Keratinocyte (primary cell): ENCODE measurements around the gene CKAP2L. TPM values are rescaled to one million over a fixed set of nuclear protein-coding genes. Genes with fewer than 3 reads are reported as not detected.

Experiments
- DNase-seq: peaks from one replicate; pipeline ENCODE4 v3.0.0-alpha.2; 2011; ENCODE audit warnings: low read depth, missing footprints, low spot score
- FAIRE-seq: peaks from 2 replicates; lab custom pipeline; 2011; peaks lifted over from hg19 to GRCh38; lab: Jason Lieb, UNC
- H2AFZ ChIP-seq: 2 replicates; pipeline ENCODE4 v1.6.0; 2012; ENCODE audit warnings: low read length, control low read depth, inconsistent platforms; ENCODE audit not compliant: control insufficient read depth
- H3K27ac ChIP-seq: 2 replicates; pipeline ENCODE4 v1.5.1; 2011; ENCODE audit warnings: low read length; ENCODE audit not compliant: control insufficient read depth, insufficient read depth
- H3K27me3 ChIP-seq: 3 replicates; pipeline ENCODE4 v1.6.0; 2011; ENCODE audit warnings: low read length; ENCODE audit not compliant: control insufficient read depth, insufficient read depth; ENCODE audit errors: extremely low read depth
- H3K36me3 ChIP-seq, 2 experiments: 2 replicates in 1 of 2; 3 replicates in 1 of 2; pipeline ENCODE4 v1.5.1; 2011; ENCODE audit warnings: low read length in 2 of 2, mild to moderate bottlenecking in 1 of 2; ENCODE audit not compliant: control insufficient read depth in 2 of 2, insufficient read depth in 2 of 2; ENCODE audit errors: extremely low read depth in 1 of 2
- H3K4me1 ChIP-seq: 3 replicates; pipeline ENCODE4 v1.5.1; 2011; ENCODE audit warnings: low read length; ENCODE audit not compliant: control insufficient read depth, insufficient read depth; ENCODE audit errors: extremely low read depth
- H3K4me2 ChIP-seq: 3 replicates; pipeline ENCODE4 v1.6.0; 2011; ENCODE audit warnings: low read depth, low read length; ENCODE audit not compliant: control insufficient read depth, insufficient read depth; ENCODE audit errors: extremely low read depth
- H3K4me3 ChIP-seq, 3 experiments: fragments of 200-600 bp in 1 of 3; sonication (generic) in 1 of 3; 2 replicates in 2 of 3; 3 replicates in 1 of 3; pipeline ENCODE4 v1.5.1; 2011 to 2016; ENCODE audit warnings: low read length in 3 of 3, mild to moderate bottlenecking in 3 of 3, control low read depth in 2 of 3, inconsistent platforms in 1 of 3, low read depth in 1 of 3, mixed read lengths in 1 of 3, mixed run types in 1 of 3, moderate library complexity in 1 of 3; ENCODE audit not compliant: control insufficient read depth in 2 of 3, insufficient read depth in 2 of 3; ENCODE audit errors: extremely low read depth in 1 of 3
- H3K79me2 ChIP-seq: 2 replicates; pipeline ENCODE4 v1.6.0; 2012; ENCODE audit warnings: low read length; ENCODE audit not compliant: control insufficient read depth, insufficient read depth
- H3K9ac ChIP-seq: 3 replicates; pipeline ENCODE4 v1.6.0; 2011; ENCODE audit warnings: low read length; ENCODE audit not compliant: control insufficient read depth, insufficient read depth; ENCODE audit errors: extremely low read depth
- H3K9me1 ChIP-seq: 3 replicates; pipeline ENCODE4 v1.6.0; 2011; ENCODE audit warnings: low read length; ENCODE audit not compliant: control insufficient read depth, insufficient read depth; ENCODE audit errors: extremely low read depth
- H3K9me3 ChIP-seq: 2 replicates; pipeline ENCODE4 v1.5.1; 2012; ENCODE audit warnings: low read depth, low read length; ENCODE audit not compliant: control insufficient read depth
- H4K20me1 ChIP-seq: 3 replicates; pipeline ENCODE4 v1.6.0; 2011; ENCODE audit warnings: low read length; ENCODE audit not compliant: control insufficient read depth, insufficient read depth; ENCODE audit errors: extremely low read depth
- EZH2 ChIP-seq: IDR thresholded peaks from one replicate; pipeline ENCODE4 v1.6.1; 2012; ENCODE audit warnings: inconsistent platforms, mild to moderate bottlenecking, low read length, moderate library complexity
- dilution Hi-C: fragments of 300-500 bp; cut with MboI; formaldehyde crosslinking; loops from one replicate; pipeline ENCODE4 v1.7.0; 2020; ENCODE audit warnings: low sequenced_read_pairs; ENCODE audit not compliant: extremely low pct_ligation_motif_present
- polyA plus RNA-seq, 5 experiments: library from polyadenylated mRNA; depleted of rRNA in 3 of 5; stranded (reverse) in 3 of 5; stranded (forward) in 1 of 5; unstranded in 1 of 5; fragments of >200 nt; gene quantifications; 1 replicate in 1 of 5; 2 replicates in 3 of 5; 3 replicates in 1 of 5; pipeline versions ENCODE4 v1.2.1 to v1.2.3, GENCODE V29; 2011 to 2012; ENCODE audit warnings: missing spikeins in 2 of 5, low read depth in 1 of 5, low replicate concordance in 1 of 5
- TF ChIP-seq, protein P1 (sequence below), 3 experiments: IDR thresholded peaks in 1 of 3; conservative IDR thresholded peaks in 1 of 3; optimal IDR thresholded peaks in 1 of 3; 2 replicates in 2 of 3; 3 replicates in 1 of 3; pipeline versions ENCODE3 to v1.5.1; 2011; ENCODE audit warnings: low read length in 3 of 3, mild to moderate bottlenecking in 3 of 3, moderate library complexity in 2 of 3, control low read depth in 1 of 3, inconsistent platforms in 1 of 3; ENCODE audit not compliant: insufficient read depth in 2 of 3; ENCODE audit errors: extremely low read depth in 1 of 3

The CKAP2L gene
- polyA plus RNA-seq, 1 donor (not counting 4 experiments of a cell fraction or from before 2014, with no cell fraction given): 10.9 TPM

DNA sequence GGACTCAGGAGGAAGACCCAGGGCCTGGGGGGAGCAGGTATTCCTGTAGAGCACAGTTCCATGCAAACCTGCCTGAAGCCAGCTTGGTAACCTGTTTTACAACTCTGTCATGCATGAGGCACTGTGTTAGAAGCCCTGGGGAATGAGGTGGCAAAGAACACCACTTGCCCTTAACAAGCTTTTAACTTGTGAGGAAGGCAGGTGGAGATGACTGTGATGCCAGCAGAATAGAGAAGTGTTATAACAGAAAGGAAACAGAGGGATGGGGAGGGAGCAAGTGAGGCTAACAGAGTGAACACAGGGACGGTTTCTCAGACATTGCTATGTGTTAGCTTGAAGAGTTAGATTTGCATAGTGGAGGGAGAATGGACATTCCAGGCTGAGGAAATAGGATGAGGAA lies 31.4 kb upstream of the CKAP2L start:
- no peak for TF ChIP-seq EZH2
- TF ChIP-seq, protein P1, sequence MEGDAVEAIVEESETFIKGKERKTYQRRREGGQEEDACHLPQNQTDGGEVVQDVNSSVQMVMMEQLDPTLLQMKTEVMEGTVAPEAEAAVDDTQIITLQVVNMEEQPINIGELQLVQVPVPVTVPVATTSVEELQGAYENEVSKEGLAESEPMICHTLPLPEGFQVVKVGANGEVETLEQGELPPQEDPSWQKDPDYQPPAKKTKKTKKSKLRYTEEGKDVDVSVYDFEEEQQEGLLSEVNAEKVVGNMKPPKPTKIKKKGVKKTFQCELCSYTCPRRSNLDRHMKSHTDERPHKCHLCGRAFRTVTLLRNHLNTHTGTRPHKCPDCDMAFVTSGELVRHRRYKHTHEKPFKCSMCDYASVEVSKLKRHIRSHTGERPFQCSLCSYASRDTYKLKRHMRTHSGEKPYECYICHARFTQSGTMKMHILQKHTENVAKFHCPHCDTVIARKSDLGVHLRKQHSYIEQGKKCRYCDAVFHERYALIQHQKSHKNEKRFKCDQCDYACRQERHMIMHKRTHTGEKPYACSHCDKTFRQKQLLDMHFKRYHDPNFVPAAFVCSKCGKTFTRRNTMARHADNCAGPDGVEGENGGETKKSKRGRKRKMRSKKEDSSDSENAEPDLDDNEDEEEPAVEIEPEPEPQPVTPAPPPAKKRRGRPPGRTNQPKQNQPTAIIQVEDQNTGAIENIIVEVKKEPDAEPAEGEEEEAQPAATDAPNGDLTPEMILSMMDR (optimal IDR thresholded peaks at IDR 0.05 in 1 of 3, IDR thresholded peaks at IDR 0.05 in 1 of 3, conservative IDR thresholded peaks at IDR 0.05 in 1 of 3; ENCODE audit: extremely low read depth in 1 of 3, insufficient read depth in 2 of 3, low read length in 3 of 3): peak in 1 of 3 experiments; percentile 10
- Histone ChIP-seq H3K4me3 (no peak overlapping the region), H3K27ac (peak overlapping the region; percentile 97), H3K27me3 (no peaks in the 10 kb centered on the region), H2AFZ (no peak overlapping the region), H3K36me3 (no peaks in the 10 kb centered on the region), H3K9ac (peak overlapping the region; percentile 74), H3K9me3 (no peaks in the 10 kb centered on the region), H3K4me1 (peaks cover 47% of the 10 kb centered on the region), H4K20me1 (no peaks in the 10 kb centered on the region), H3K4me2 (peak overlapping the region; percentile 74), H3K9me1 (no peaks in the 10 kb centered on the region), H3K79me2 (no peaks in the 10 kb centered on the region)
- FAIRE-seq (peak; percentile 96), DNase-seq (no peak)
- dilution Hi-C loops: no loop called here

DNA sequence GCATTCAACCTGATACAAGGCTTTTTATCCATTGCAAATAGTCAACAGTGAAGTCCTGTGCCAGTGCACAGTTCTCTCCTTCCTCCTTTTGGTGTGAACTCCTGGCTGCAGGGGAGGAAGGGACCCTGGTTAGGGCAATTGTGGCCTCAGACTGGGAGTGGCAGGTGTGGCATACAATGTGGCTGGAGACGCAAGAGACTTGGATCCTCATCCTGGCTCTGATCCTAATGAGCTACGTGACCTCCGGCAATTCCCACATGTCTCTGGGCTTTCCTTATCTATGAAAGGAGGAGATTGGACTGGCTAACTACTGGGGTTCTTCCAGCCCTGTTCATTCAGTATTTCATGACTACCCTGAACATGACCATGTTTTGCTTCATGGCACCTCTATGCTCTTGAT lies 30.4 kb upstream of the CKAP2L start:
- H4K20me1 ChIP-seq: no peaks in the 10 kb centered on the region
- H3K9me1 ChIP-seq: no peaks in the 10 kb centered on the region
- no peaks in the 10 kb centered on the region for H3K9me3 ChIP-seq
- DNase-seq (no peak), FAIRE-seq (peak; percentile 69)
- TF ChIP-seq EZH2: no peak
- TF ChIP-seq, protein P1 (optimal IDR thresholded peaks at IDR 0.05 in 1 of 3, IDR thresholded peaks at IDR 0.05 in 1 of 3, conservative IDR thresholded peaks at IDR 0.05 in 1 of 3; ENCODE audit: extremely low read depth in 1 of 3, insufficient read depth in 2 of 3, low read length in 3 of 3): no peak
- H3K27me3 ChIP-seq: no peaks in the 10 kb centered on the region
- no peaks in the 10 kb centered on the region for H3K79me2 ChIP-seq
- peak overlapping the region; percentile 74 for H3K9ac ChIP-seq
- H3K36me3 ChIP-seq: no peaks in the 10 kb centered on the region
- dilution Hi-C loops: no loop called here
- peak overlapping the region; percentile 97 for H3K27ac ChIP-seq
- peaks cover 47% of the 10 kb centered on the region for H3K4me1 ChIP-seq
- peak overlapping the region; percentile 74 for H3K4me2 ChIP-seq
- no peak overlapping the region for H2AFZ ChIP-seq
- H3K4me3 ChIP-seq: no peak overlapping the region
